GM12878 (cell line): ENCODE measurements around the gene C3orf49. TPM values are rescaled to one million over a fixed set of nuclear protein-coding genes. Genes with fewer than 3 reads are reported as not detected.

Source experiments
- ATAC-seq: fragments of 200-7000 bp; cut with Tn5 transposase; 3 replicates; pipeline ENCODE4 v1.9.1; 2020; ENCODE audit warnings: mild to moderate bottlenecking, moderate library complexity
- BruUV-seq: library from RNA; stranded (reverse); fragments of 400-500 nt; replicated peaks from 2 replicates; lab custom pipeline; 2021; lab: Mats Ljungman, UMichigan
- CTCF ChIA-PET: fragments of 300-600 bp; sonication (Branson Sonifier 250); formaldehyde crosslinking; extraction: SDS; loops from one replicate; lab custom pipeline; 2021; ENCODE audit warnings: inconsistent platforms; lab: Yijun Ruan, JAX
- POLR2A ChIA-PET: fragments of 350-600 bp; formaldehyde crosslinking; extraction: SDS; loops from one replicate; lab custom pipeline; 2021; ENCODE audit warnings: inconsistent platforms; lab: Charles Lee
- RAD21 ChIA-PET: fragments of 300-600 bp; sonication (Branson Sonifier 250); formaldehyde crosslinking; loops from one replicate; lab custom pipeline; 2023; ENCODE audit warnings: antibody characterized with exemption; ENCODE audit not compliant: unreplicated experiment; lab: Charles Lee
- SMC1A ChIA-PET: fragments of 300-600 bp; sonication (Branson Sonifier 250); formaldehyde crosslinking; loops from one replicate; lab custom pipeline; 2023; ENCODE audit not compliant: unreplicated experiment, uncharacterized antibody; lab: Charles Lee
- DNase-seq: peaks from one replicate; pipeline ENCODE4 v3.0.0-alpha.2; 2011; ENCODE audit warnings: low read depth, low spot score
- FAIRE-seq: peaks from 3 replicates; lab custom pipeline; 2011; peaks lifted over from hg19 to GRCh38; lab: Jason Lieb, UNC
- H2AFZ ChIP-seq: 2 replicates; pipeline ENCODE4 v1.6.0; 2011; ENCODE audit warnings: low read depth, low read length, control low read depth; ENCODE audit not compliant: control insufficient read depth
- H3K27ac ChIP-seq: 2 replicates; pipeline ENCODE4 v1.5.1; 2011; ENCODE audit warnings: control low read depth; ENCODE audit not compliant: control insufficient read depth, insufficient read depth
- H3K27me3 ChIP-seq, 2 experiments: replicated peaks in 1 of 2; 2 replicates each; pipeline versions ENCODE4 v1.6.0 to v1.6.1; 2011; ENCODE audit warnings: low read length in 1 of 2; ENCODE audit not compliant: control insufficient read depth in 2 of 2, insufficient read depth in 2 of 2
- H3K36me3 ChIP-seq, 2 experiments: 2 replicates each; pipeline ENCODE4 v1.5.1; 2011; ENCODE audit warnings: low read length in 1 of 2; ENCODE audit not compliant: control insufficient read depth in 2 of 2, insufficient read depth in 2 of 2
- H3K4me1 ChIP-seq: 2 replicates; pipeline ENCODE4 v1.6.1; 2011; ENCODE audit warnings: mild to moderate bottlenecking, low read length, moderate library complexity, mixed read lengths; ENCODE audit not compliant: control insufficient read depth, insufficient read depth
- H3K4me2 ChIP-seq: 2 replicates; pipeline ENCODE4 v1.6.0; 2011; ENCODE audit warnings: control low read depth; ENCODE audit not compliant: control insufficient read depth, insufficient read depth
- H3K4me3 ChIP-seq: fragments of 200-600 bp; sonication (generic); 2 replicates; pipeline ENCODE4 v1.5.1; 2016
- H3K79me2 ChIP-seq: 2 replicates; pipeline ENCODE4 v1.6.0; 2011; ENCODE audit warnings: low read length; ENCODE audit not compliant: control insufficient read depth, insufficient read depth
- H3K9ac ChIP-seq: 2 replicates; pipeline ENCODE4 v1.8.0; 2011; ENCODE audit warnings: low read length, control low read depth, mixed read lengths; ENCODE audit not compliant: control insufficient read depth, insufficient read depth
- H3K9me3 ChIP-seq: replicated peaks from 3 replicates; pipeline ENCODE4 v1.5.1; 2011; ENCODE audit warnings: mild to moderate bottlenecking, low read length; ENCODE audit not compliant: control insufficient read depth, insufficient read depth
- H4K20me1 ChIP-seq: 2 replicates; pipeline ENCODE4 v1.6.0; 2011; ENCODE audit not compliant: control insufficient read depth, insufficient read depth
- CHD4 ChIP-seq: fragments of 200-600 bp; sonication (generic); IDR thresholded peaks from 2 replicates; pipeline ENCODE4 v1.6.1; 2016; ENCODE audit warnings: mild to moderate bottlenecking
- LARP7 ChIP-seq: fragments of 450-650 bp; IDR thresholded peaks from 2 replicates; pipeline ENCODE4 v1.6.1; 2017; ENCODE audit warnings: mild to moderate bottlenecking
- MTA2 ChIP-seq: fragments of 450-650 bp; IDR thresholded peaks from 2 replicates; pipeline ENCODE4 v1.6.1; 2016; ENCODE audit warnings: low read depth, mild to moderate bottlenecking, moderate library complexity
- NFIC ChIP-seq: IDR thresholded peaks from 2 replicates; pipeline ENCODE4 v1.6.1; 2012; ENCODE audit warnings: low read depth, mild to moderate bottlenecking, inconsistent platforms, low read length, moderate library complexity
- NFYA ChIP-seq: IDR thresholded peaks from 2 replicates; pipeline ENCODE4 v1.6.1; 2011; ENCODE audit warnings: low read depth, mild to moderate bottlenecking, low read length, improper control_type of control experiment, borderline replicate concordance
- POLR2AphosphoS2 ChIP-seq: IDR thresholded peaks from 2 replicates; pipeline ENCODE4 v1.6.1; 2011; ENCODE audit warnings: low read depth, mild to moderate bottlenecking, low read length, improper control_type of control experiment, moderate library complexity
- RB1 ChIP-seq: fragments of 450-650 bp; formaldehyde crosslinking; IDR thresholded peaks from 2 replicates; pipeline ENCODE4 v1.6.1; 2017; ENCODE audit warnings: mild to moderate bottlenecking, borderline replicate concordance
- RFX5 ChIP-seq: IDR thresholded peaks from 2 replicates; pipeline ENCODE4 v1.6.1; 2011; ENCODE audit warnings: low read depth, low read length, improper control_type of control experiment
- SMAD5 ChIP-seq: IDR thresholded peaks from 2 replicates; pipeline ENCODE4 v1.6.1; 2016; ENCODE audit warnings: antibody characterized with exemption, low read depth
- SP1 ChIP-seq: IDR thresholded peaks from one replicate; pipeline ENCODE4 v1.6.1; 2011; ENCODE audit warnings: low read depth, low read length
- TCF12 ChIP-seq: IDR thresholded peaks from 2 replicates; pipeline ENCODE4 v1.6.1; 2011; ENCODE audit warnings: low read depth, mild to moderate bottlenecking, low read length
- ZNF207 ChIP-seq: fragments of 450-650 bp; IDR thresholded peaks from 2 replicates; pipeline ENCODE4 v1.6.1; 2014; ENCODE audit warnings: antibody characterized with exemption, mild to moderate bottlenecking, borderline replicate concordance
- ZNF24 ChIP-seq: fragments of 450-650 bp; IDR thresholded peaks from 2 replicates; pipeline ENCODE4 v1.6.1; 2017; ENCODE audit warnings: antibody characterized with exemption, mild to moderate bottlenecking
- ZSCAN29 ChIP-seq: fragments of 450-650 bp; IDR thresholded peaks from 2 replicates; pipeline ENCODE4 v1.6.1; 2017; ENCODE audit warnings: mild to moderate bottlenecking, moderate library complexity
- WGBS: methylation state at CpG from one replicate; pipeline ENCODE4 v1.1.6; 2016; ENCODE audit warnings: low lambda C conversion rate; ENCODE audit not compliant: insufficient replicate concordance, insufficient coverage; ENCODE audit errors: missing lambda C conversion rate; 5-methylcytosine and 5-hydroxymethylcytosine counted together
- in situ Hi-C: fragments of 300-500 bp; cut with MboI; formaldehyde crosslinking; loops from 9 replicates; pipeline ENCODE4 v1.14.3; 2018; ENCODE audit warnings: mixed read lengths
- intact Hi-C: fragments of 100-400 bp; cut with micrococcal nuclease; formaldehyde crosslinking; loops from one replicate; pipeline ENCODE4 v1.14.2; 2022; ENCODE audit not compliant: unreplicated experiment
- polyA plus RNA-seq, 11 experiments: library from polyadenylated mRNA; depleted of rRNA in 4 of 11; unstranded in 6 of 11; stranded (reverse) in 5 of 11; fragments of >200 nt; fragmentation: Nextera tagmentation in 4 of 11; fragmentation: Illumina TruSeq in 1 of 11; extraction: Ambion mirVana in 4 of 11; extraction: Trizol in 1 of 11; gene quantifications; 1 replicate in 1 of 11; 2 replicates in 10 of 11; pipeline versions ENCODE4 v1.2.1 to v1.2.3, GENCODE V29; 2011 to 2016; ENCODE audit warnings: inconsistent platforms in 2 of 11, missing spikeins in 2 of 11, low read depth in 1 of 11
- total RNA-seq, 4 experiments: library from RNA; depleted of rRNA in 3 of 4; stranded (reverse); fragments of >200 nt in 3 of 4; fragmentation: Illumina TruSeq in 1 of 4; extraction: Trizol in 1 of 4; gene quantifications; 2 replicates each; pipeline versions ENCODE4 v1.2.1 to v1.2.3, GENCODE V29; 2013 to 2021
- TF ChIP-seq, protein P1 (sequence below): IDR thresholded peaks from 2 replicates; pipeline ENCODE4 v1.6.1; 2011; ENCODE audit warnings: low read depth, low read length, improper control_type of control experiment, borderline replicate concordance
- TF ChIP-seq, protein P2 (sequence below): IDR thresholded peaks from 2 replicates; pipeline ENCODE4 v1.6.1; 2011; ENCODE audit warnings: mild to moderate bottlenecking, low read depth, low read length, moderate library complexity; ENCODE audit not compliant: insufficient replicate concordance

The C3orf49 gene
- total and polyA plus RNA-seq, 10 of the 15 experiments (the other 5 are each of a cell fraction or from before 2014, with no cell fraction given) = 0.21 TPM; not detected in 9

DNA sequence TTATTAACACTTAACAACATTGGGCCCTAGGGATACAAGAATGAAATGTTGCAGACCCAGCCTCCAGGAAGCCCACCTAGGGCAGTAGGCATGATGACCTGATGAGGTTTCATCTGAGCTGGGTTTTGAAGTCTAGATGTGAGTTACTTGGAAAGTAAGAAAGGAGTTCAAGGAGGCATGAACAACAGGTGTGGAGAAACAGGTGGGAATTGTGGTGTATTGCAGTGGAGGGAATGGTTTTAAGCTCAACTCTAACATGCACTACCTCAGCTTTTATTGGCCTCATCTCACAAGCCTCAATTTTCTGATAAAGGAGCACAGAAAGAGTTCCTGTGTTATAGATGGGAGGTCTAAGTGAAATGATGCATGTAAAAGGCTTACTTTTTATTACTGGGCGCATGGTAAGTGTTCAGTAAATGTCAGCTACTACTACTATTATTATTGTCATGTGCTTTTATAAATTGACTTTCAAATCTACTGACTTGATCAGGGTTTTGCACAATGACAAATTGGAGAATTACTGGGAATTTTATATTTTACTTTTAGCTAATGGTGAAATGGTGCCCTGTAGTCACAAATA, 73.8 kb downstream of the C3orf49 start:
- no peak overlapping the region for H3K4me2 ChIP-seq
- in situ Hi-C loops = no loop called here
- no peak for DNase-seq
- no peak overlapping the region for H3K4me3 ChIP-seq
- no peaks in the 10 kb centered on the region for H3K9me3 ChIP-seq
- 94% methylated on average over 1 of the region's 1 CpG for WGBS
- no peaks in the 10 kb centered on the region for H4K20me1 ChIP-seq
- ATAC-seq = no peak
- no TSS peak for BruUV-seq
- POLR2A ChIA-PET = interaction anchor here (1.2 kb wide), 1 partner anchor 10 kb away, joined by 3 read pairs; no protein-coding TSS in a partner anchor
- peaks cover 11% of the 10 kb centered on the region; the same call in 1 of the 2 replicates for H3K4me1 ChIP-seq
- peaks cover 0 to 3% of the 10 kb centered on the region in 2 experiments; a peak in 1 of 4 replicates for H3K36me3 ChIP-seq
- RAD21 ChIA-PET = no interaction called here
- H3K79me2 ChIP-seq = peaks cover 22% of the 10 kb centered on the region
- no peak for TF ChIP-seq TCF12
- TF ChIP-seq ZNF207 = no peak
- TF ChIP-seq MTA2 = no peak
- TF ChIP-seq ZNF24 = no peak
- TF ChIP-seq SMAD5 = no peak
- no peak for TF ChIP-seq RFX5
- no peak for TF ChIP-seq NFYA
- TF ChIP-seq, protein P1, sequence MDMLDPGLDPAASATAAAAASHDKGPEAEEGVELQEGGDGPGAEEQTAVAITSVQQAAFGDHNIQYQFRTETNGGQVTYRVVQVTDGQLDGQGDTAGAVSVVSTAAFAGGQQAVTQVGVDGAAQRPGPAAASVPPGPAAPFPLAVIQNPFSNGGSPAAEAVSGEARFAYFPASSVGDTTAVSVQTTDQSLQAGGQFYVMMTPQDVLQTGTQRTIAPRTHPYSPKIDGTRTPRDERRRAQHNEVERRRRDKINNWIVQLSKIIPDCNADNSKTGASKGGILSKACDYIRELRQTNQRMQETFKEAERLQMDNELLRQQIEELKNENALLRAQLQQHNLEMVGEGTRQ = no peak
- TF ChIP-seq SP1 = no peak
- no peak for TF ChIP-seq LARP7
- no peak for TF ChIP-seq RB1
- TF ChIP-seq, protein P2, sequence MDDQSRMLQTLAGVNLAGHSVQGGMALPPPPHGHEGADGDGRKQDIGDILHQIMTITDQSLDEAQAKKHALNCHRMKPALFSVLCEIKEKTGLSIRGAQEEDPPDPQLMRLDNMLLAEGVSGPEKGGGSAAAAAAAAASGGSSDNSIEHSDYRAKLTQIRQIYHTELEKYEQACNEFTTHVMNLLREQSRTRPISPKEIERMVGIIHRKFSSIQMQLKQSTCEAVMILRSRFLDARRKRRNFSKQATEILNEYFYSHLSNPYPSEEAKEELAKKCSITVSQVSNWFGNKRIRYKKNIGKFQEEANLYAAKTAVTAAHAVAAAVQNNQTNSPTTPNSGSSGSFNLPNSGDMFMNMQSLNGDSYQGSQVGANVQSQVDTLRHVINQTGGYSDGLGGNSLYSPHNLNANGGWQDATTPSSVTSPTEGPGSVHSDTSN = no peak
- TF ChIP-seq NFIC = no peak
- TF ChIP-seq CHD4 = no peak
- TF ChIP-seq POLR2AphosphoS2 = no peak
- TF ChIP-seq ZSCAN29 = no peak
- no peak for FAIRE-seq
- no peak overlapping the region for H3K27ac ChIP-seq
- CTCF ChIA-PET = interaction anchor here (1.5 kb wide), 1 partner anchor 13 kb away, joined by 3 read pairs; no protein-coding TSS in a partner anchor
- intact Hi-C loops = no loop called here
- SMC1A ChIA-PET = interaction anchor here (0.9 to 1.8 kb wide), 4 partner anchors 16 to 131 kb away, joined by 3 to 5 read pairs (median 4); partner anchors contain the start of gene PSMD6
- no peak overlapping the region for H3K9ac ChIP-seq
- no peaks in the 10 kb centered on the region for H3K27me3 ChIP-seq
- no peak overlapping the region for H2AFZ ChIP-seq
